ENCODE measurements around the gene CDH5.

The CDH5 gene

GRCh38 chr16:66419527-66419926 is 53.0 kb downstream of the CDH5 start:
- Histone ChIP-seq H2AFZ (ENCODE audit: low read depth, low read length, severe bottlenecking) (no peak overlapping the region), H3K9me2 (replicated peaks; ENCODE audit: insufficient read depth, low read length) (no peaks in the 10 kb centered on the region), H4K20me1 (ENCODE audit: low read depth, low read length) (no peaks in the 10 kb centered on the region), H3K9ac (ENCODE audit: low read length) (no peak overlapping the region), H3K4me2 (ENCODE audit: low read depth, low read length, poor library complexity, severe bottlenecking) (no peak overlapping the region), H3K36me3 (ENCODE audit: low read length) (no peaks in the 10 kb centered on the region), H3F3A (ENCODE audit: insufficient read depth) (no peaks in the 10 kb centered on the region), H3K79me2 (ENCODE audit: insufficient read depth, low read length) (no peaks in the 10 kb centered on the region), H3K9me3 (ENCODE audit: insufficient read depth, low read length) (no peaks in the 10 kb centered on the region), H3K27ac (ENCODE audit: low read depth, low read length) (no peak overlapping the region), H3K4me3 (ENCODE audit: insufficient read depth, low read length, poor library complexity, severe bottlenecking) (no peak overlapping the region), H3K27me3 (ENCODE audit: low read length) (no peaks in the 10 kb centered on the region)
- TF ChIP-seq EZH2phosphoT487 (conservative IDR thresholded peaks at IDR 0.05; ENCODE audit: low read length) (no peak), CTCF (IDR thresholded peaks at IDR 0.05; ENCODE audit: insufficient read depth, low read length, poor library complexity, severe bottlenecking) (no peak)

- no peak overlapping the region for H3K4me2 ChIP-seq (ENCODE audit: low read depth, low read length, poor library complexity, severe bottlenecking)
- no peaks in the 10 kb centered on the region for H4K20me1 ChIP-seq (ENCODE audit: low read depth, low read length)
- no peak overlapping the region for H3K27ac ChIP-seq (ENCODE audit: low read depth, low read length)
- H3K79me2 ChIP-seq (ENCODE audit: insufficient read depth, low read length): no peaks in the 10 kb centered on the region
- H3K9me3 ChIP-seq (ENCODE audit: insufficient read depth, low read length): no peaks in the 10 kb centered on the region
- no peak overlapping the region for H3K9ac ChIP-seq (ENCODE audit: low read length)
- no peak overlapping the region for H2AFZ ChIP-seq (ENCODE audit: low read depth, low read length, severe bottlenecking)
- H3K9me2 ChIP-seq (replicated peaks; ENCODE audit: insufficient read depth, low read length): no peaks in the 10 kb centered on the region
- no peaks in the 10 kb centered on the region for H3K27me3 ChIP-seq (ENCODE audit: low read length)
- TF ChIP-seq CTCF (IDR thresholded peaks at IDR 0.05; ENCODE audit: insufficient read depth, low read length, poor library complexity, severe bottlenecking): no peak
- no peak for TF ChIP-seq EZH2phosphoT487 (conservative IDR thresholded peaks at IDR 0.05; ENCODE audit: low read length)
- H3K4me3 ChIP-seq (ENCODE audit: insufficient read depth, low read length, poor library complexity, severe bottlenecking): no peak overlapping the region
- no peaks in the 10 kb centered on the region for H3K36me3 ChIP-seq (ENCODE audit: low read length)
- H3F3A ChIP-seq (ENCODE audit: insufficient read depth): no peaks in the 10 kb centered on the region
Observed at GRCh38 chr16:66420396-66420795, 53.9 kb downstream of the CDH5 start.

- no peak overlapping the region for H3K4me2 ChIP-seq (ENCODE audit: low read depth, low read length, poor library complexity, severe bottlenecking)
- H3K36me3 ChIP-seq (ENCODE audit: low read length): no peaks in the 10 kb centered on the region
- no peaks in the 10 kb centered on the region for H3K27me3 ChIP-seq (ENCODE audit: low read length)
- H3K9ac ChIP-seq (ENCODE audit: low read length): no peak overlapping the region
- H4K20me1 ChIP-seq (ENCODE audit: low read depth, low read length): no peaks in the 10 kb centered on the region
- H3K9me3 ChIP-seq (ENCODE audit: insufficient read depth, low read length): no peaks in the 10 kb centered on the region
- no peak for TF ChIP-seq EZH2phosphoT487 (conservative IDR thresholded peaks at IDR 0.05; ENCODE audit: low read length)
- no peak for TF ChIP-seq CTCF (IDR thresholded peaks at IDR 0.05; ENCODE audit: insufficient read depth, low read length, poor library complexity, severe bottlenecking)
- no peak overlapping the region for H2AFZ ChIP-seq (ENCODE audit: low read depth, low read length, severe bottlenecking)
- no peak overlapping the region for H3K27ac ChIP-seq (ENCODE audit: low read depth, low read length)
- no peaks in the 10 kb centered on the region for H3F3A ChIP-seq (ENCODE audit: insufficient read depth)
- H3K4me3 ChIP-seq (ENCODE audit: insufficient read depth, low read length, poor library complexity, severe bottlenecking): no peak overlapping the region
- H3K9me2 ChIP-seq (replicated peaks; ENCODE audit: insufficient read depth, low read length): no peaks in the 10 kb centered on the region
- H3K79me2 ChIP-seq (ENCODE audit: insufficient read depth, low read length): no peaks in the 10 kb centered on the region
Observed at GRCh38 chr16:66421891-66422290, 55.4 kb downstream of the CDH5 start.

All from SU-DHL-6 (cell line).